Fibroblast of lung (primary cell): ENCODE data around the gene PILRA. TPM values are rescaled to one million over a fixed set of nuclear protein-coding genes. Genes with fewer than 3 reads are reported as not detected.

Source experiments
- DNase-seq, 2 donors: peaks; one replicate each; pipeline versions ENCODE4 v3.0.0 to v3.0.0-alpha.2; 2010; ENCODE audit warnings: low read depth in 2 of 2
- H2AFZ ChIP-seq: 2 replicates; pipeline ENCODE4 v1.5.1; 2012; ENCODE audit warnings: low read length, control low read depth, inconsistent platforms
- H3K27ac ChIP-seq: 2 replicates; pipeline ENCODE4 v1.5.1; 2011; ENCODE audit warnings: low read length, control low read depth; ENCODE audit not compliant: insufficient read depth
- H3K27me3 ChIP-seq: 2 replicates; pipeline ENCODE4 v1.5.1; 2011; ENCODE audit warnings: mild to moderate bottlenecking, low read length; ENCODE audit not compliant: control insufficient read depth, insufficient read depth
- H3K36me3 ChIP-seq: 2 replicates; pipeline ENCODE4 v1.5.1; 2011; ENCODE audit warnings: low read length; ENCODE audit not compliant: control insufficient read depth, insufficient read depth
- H3K4me1 ChIP-seq: 2 replicates; pipeline ENCODE4 v1.5.1; 2011; ENCODE audit warnings: low read length; ENCODE audit not compliant: control insufficient read depth, insufficient read depth; ENCODE audit errors: extremely low read depth
- H3K4me2 ChIP-seq: 2 replicates; pipeline ENCODE4 v1.5.1; 2011; ENCODE audit warnings: low read length, control low read depth; ENCODE audit not compliant: insufficient read depth; ENCODE audit errors: extremely low read depth
- H3K4me3 ChIP-seq, 4 experiments: fragments of 200-600 bp in 1 of 4; sonication (generic) in 1 of 4; replicated peaks in 1 of 4; 2 replicates each; pipeline ENCODE4 v1.5.1; 2011 to 2016; ENCODE audit warnings: low read length in 4 of 4, low read depth in 3 of 4, mild to moderate bottlenecking in 3 of 4, control low read depth in 2 of 4, inconsistent platforms in 1 of 4, mixed read lengths in 1 of 4; ENCODE audit not compliant: insufficient read depth in 1 of 4; ENCODE audit errors: control extremely low read depth in 1 of 4
- H3K79me2 ChIP-seq: 2 replicates; pipeline ENCODE4 v1.5.1; 2012; ENCODE audit warnings: mild to moderate bottlenecking, low read length, inconsistent platforms; ENCODE audit not compliant: control insufficient read depth, insufficient read depth
- H3K9ac ChIP-seq: 2 replicates; pipeline ENCODE4 v1.5.1; 2011; ENCODE audit warnings: mild to moderate bottlenecking, low read length, control low read depth; ENCODE audit not compliant: insufficient read depth
- H3K9me3 ChIP-seq: 2 replicates; pipeline ENCODE4 v1.5.1; 2012; ENCODE audit warnings: low read depth, low read length; ENCODE audit not compliant: control insufficient read depth, insufficient read depth
- H4K20me1 ChIP-seq: 2 replicates; pipeline ENCODE4 v1.5.1; 2011; ENCODE audit warnings: low read length; ENCODE audit not compliant: control insufficient read depth, insufficient read depth; ENCODE audit errors: extremely low read depth
- CTCF ChIP-seq, 2 donors: IDR thresholded peaks in 1 of 2; conservative IDR thresholded peaks in 1 of 2; 1 replicate in 1 of 2; 2 replicates in 1 of 2; pipeline ENCODE4 v1.5.1; 2011 to 2012; ENCODE audit warnings: low read length in 2 of 2, control low read depth in 1 of 2, inconsistent platforms in 1 of 2, low read depth in 1 of 2, mild to moderate bottlenecking in 1 of 2
- EZH2 ChIP-seq: IDR thresholded peaks from 2 replicates; pipeline ENCODE4 v1.5.1; 2012; ENCODE audit warnings: low read length, control low read depth, mild to moderate bottlenecking; ENCODE audit errors: missing control alignments
- polyA plus RNA-seq, 2 donors: library from polyadenylated mRNA; depleted of rRNA in 1 of 2; stranded (reverse) in 1 of 2; unstranded in 1 of 2; fragments of >200 nt; gene quantifications; 2 replicates each; pipeline ENCODE4 v1.2.1, GENCODE V29; 2011 to 2012; ENCODE audit warnings: missing spikeins in 1 of 2
- total RNA-seq: library from RNA; depleted of rRNA; stranded (reverse); fragments of >200 nt; gene quantifications from 2 replicates; pipeline ENCODE4 v1.2.1, GENCODE V29; 2014

Gene PILRA
- total and polyA plus RNA-seq, 2 donors (not counting 1 experiment from before 2014, with no cell fraction given): 0.15 to 0.33 TPM

- H3K36me3 ChIP-seq: no peaks in the 10 kb centered on the region
- no peaks in the 10 kb centered on the region for H3K79me2 ChIP-seq
- peaks cover 8% of the 10 kb centered on the region for H3K27me3 ChIP-seq
- H3K4me1 ChIP-seq: no peaks in the 10 kb centered on the region
- no peak overlapping the region for H3K9ac ChIP-seq
- no peak overlapping the region for H2AFZ ChIP-seq
- H4K20me1 ChIP-seq: peaks cover 2% of the 10 kb centered on the region
- no peak overlapping the region for H3K4me2 ChIP-seq
- no peaks in the 10 kb centered on the region for H3K9me3 ChIP-seq
- TF ChIP-seq EZH2: no peak
- TF ChIP-seq CTCF (conservative IDR thresholded peaks at IDR 0.05 in 1 of 2, IDR thresholded peaks at IDR 0.05 in 1 of 2; ENCODE audit: low read depth in 1 of 2, low read length in 2 of 2): no peak
- no peak overlapping the region for H3K27ac ChIP-seq
- no peak for DNase-seq
- H3K4me3 ChIP-seq: no peak overlapping the region
These were observed 42.2 kb downstream of the PILRA start for GRCh38 chr7:100415448-100415847.

- no peaks in the 10 kb centered on the region for H3K4me1 ChIP-seq
These were observed 45.8 kb downstream of the PILRA start for GRCh38 chr7:100418930-100419659.

More at GRCh38 chr7:100418930-100419659, 45.8 kb downstream of the PILRA start:
- Histone ChIP-seq H4K20me1 (peaks cover 2% of the 10 kb centered on the region), H3K4me2 (no peak overlapping the region), H3K27me3 (no peaks in the 10 kb centered on the region), H2AFZ (no peak overlapping the region), H3K79me2 (no peaks in the 10 kb centered on the region), H3K27ac (no peak overlapping the region), H3K9me3 (no peaks in the 10 kb centered on the region), H3K36me3 (no peaks in the 10 kb centered on the region), H3K4me3 (no peak overlapping the region), H3K9ac (no peak overlapping the region)
- peak in 1 of 2 donors; percentile 12 for DNase-seq
- TF ChIP-seq CTCF (conservative IDR thresholded peaks at IDR 0.05 in 1 of 2, IDR thresholded peaks at IDR 0.05 in 1 of 2; ENCODE audit: low read depth in 1 of 2, low read length in 2 of 2) (peak in 1 of 2 donors; percentile 2), EZH2 (no peak)
